Ishikawa (cell line): ENCODE measurements around the gene GSTA5.

Source experiments
- CEBPB ChIP-seq: IDR thresholded peaks from 2 replicates; pipeline ENCODE4 v1.6.1; 2012
- CREB1 ChIP-seq: IDR thresholded peaks from 2 replicates; pipeline ENCODE4 v1.6.1; 2012; ENCODE audit warnings: low read depth
- EP300 ChIP-seq: IDR thresholded peaks from 2 replicates; pipeline ENCODE4 v1.6.1; 2012; ENCODE audit warnings: borderline replicate concordance
- FOXM1 ChIP-seq: IDR thresholded peaks from 2 replicates; pipeline ENCODE4 v1.6.1; 2012; ENCODE audit warnings: low read depth, borderline replicate concordance
- NFIC ChIP-seq: IDR thresholded peaks from 2 replicates; pipeline ENCODE4 v1.6.1; 2012
- TF ChIP-seq, protein P1 (sequence below): IDR thresholded peaks from 2 replicates; pipeline ENCODE4 v1.6.1; 2012; ENCODE audit warnings: low read depth, mild to moderate bottlenecking
- TF ChIP-seq, protein P2 (sequence below): IDR thresholded peaks from 2 replicates; pipeline ENCODE4 v1.6.1; 2012

DNA sequence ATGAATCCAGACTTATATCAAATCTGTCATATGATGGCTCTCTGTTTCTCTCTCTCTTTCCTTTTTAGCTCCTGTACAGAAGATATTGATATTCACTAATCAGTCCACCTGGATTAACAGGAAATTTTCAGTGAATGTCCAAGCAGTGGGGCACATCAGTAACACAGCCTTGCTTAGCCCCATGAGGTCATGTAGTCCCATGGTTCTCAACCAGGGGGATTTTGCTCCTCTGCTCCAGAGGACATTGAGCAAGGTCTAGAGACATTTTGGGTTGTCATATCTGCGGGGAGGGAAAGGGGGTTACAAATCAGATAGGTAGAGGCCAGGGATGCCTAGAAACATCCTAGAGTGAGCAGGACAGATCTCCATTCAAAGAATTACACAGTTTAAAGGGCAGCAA, 37.8 kb downstream of the GSTA5 start:
- TF ChIP-seq EP300 (no peak), CREB1 (no peak), FOXM1 (no peak), CEBPB (no peak), NFIC (no peak)
- TF ChIP-seq, protein P1, sequence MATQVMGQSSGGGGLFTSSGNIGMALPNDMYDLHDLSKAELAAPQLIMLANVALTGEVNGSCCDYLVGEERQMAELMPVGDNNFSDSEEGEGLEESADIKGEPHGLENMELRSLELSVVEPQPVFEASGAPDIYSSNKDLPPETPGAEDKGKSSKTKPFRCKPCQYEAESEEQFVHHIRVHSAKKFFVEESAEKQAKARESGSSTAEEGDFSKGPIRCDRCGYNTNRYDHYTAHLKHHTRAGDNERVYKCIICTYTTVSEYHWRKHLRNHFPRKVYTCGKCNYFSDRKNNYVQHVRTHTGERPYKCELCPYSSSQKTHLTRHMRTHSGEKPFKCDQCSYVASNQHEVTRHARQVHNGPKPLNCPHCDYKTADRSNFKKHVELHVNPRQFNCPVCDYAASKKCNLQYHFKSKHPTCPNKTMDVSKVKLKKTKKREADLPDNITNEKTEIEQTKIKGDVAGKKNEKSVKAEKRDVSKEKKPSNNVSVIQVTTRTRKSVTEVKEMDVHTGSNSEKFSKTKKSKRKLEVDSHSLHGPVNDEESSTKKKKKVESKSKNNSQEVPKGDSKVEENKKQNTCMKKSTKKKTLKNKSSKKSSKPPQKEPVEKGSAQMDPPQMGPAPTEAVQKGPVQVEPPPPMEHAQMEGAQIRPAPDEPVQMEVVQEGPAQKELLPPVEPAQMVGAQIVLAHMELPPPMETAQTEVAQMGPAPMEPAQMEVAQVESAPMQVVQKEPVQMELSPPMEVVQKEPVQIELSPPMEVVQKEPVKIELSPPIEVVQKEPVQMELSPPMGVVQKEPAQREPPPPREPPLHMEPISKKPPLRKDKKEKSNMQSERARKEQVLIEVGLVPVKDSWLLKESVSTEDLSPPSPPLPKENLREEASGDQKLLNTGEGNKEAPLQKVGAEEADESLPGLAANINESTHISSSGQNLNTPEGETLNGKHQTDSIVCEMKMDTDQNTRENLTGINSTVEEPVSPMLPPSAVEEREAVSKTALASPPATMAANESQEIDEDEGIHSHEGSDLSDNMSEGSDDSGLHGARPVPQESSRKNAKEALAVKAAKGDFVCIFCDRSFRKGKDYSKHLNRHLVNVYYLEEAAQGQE, result no peak
- TF ChIP-seq, protein P2, sequence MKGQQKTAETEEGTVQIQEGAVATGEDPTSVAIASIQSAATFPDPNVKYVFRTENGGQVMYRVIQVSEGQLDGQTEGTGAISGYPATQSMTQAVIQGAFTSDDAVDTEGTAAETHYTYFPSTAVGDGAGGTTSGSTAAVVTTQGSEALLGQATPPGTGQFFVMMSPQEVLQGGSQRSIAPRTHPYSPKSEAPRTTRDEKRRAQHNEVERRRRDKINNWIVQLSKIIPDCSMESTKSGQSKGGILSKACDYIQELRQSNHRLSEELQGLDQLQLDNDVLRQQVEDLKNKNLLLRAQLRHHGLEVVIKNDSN, result no peak
